ENCODE results near the gene CHRNB4.

Gene CHRNB4

DNA sequence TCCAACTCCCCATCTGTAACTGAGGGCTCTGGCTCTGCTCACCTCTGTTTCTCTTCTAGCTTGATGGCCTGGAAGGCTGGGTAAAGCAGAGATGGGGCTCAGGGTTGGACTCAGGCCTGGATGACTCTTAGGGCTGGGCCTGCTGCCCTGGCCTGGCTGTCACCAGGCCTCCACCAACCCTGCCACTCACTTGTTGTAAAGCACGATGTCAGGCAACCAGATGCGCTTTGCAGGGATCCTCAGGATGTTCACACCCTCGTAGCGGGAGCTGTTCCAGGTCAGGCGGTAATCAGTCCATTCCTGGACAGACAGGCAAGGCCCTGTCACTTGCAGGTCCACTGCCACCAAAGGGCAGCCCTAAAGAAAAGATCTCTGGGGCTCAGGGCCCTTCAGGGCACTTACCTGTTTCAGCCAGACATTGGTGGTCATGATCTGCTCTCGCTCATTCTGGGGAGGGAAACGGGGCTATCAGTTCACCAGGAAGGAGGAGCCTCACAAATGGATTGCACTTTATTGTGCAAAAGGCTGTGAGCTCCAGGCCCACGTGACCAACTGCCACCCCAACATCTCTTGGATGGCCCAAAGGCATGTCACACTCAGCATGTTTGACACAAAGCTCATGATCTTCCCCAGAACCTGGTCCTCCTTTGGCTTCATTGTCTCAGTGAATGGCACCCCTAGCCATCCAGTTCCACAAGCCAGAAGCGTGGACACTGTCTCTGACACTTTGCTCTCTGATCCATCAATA is 9.9 kb downstream of the CHRNB4 start:
- DNase-seq: no peak

DNA sequence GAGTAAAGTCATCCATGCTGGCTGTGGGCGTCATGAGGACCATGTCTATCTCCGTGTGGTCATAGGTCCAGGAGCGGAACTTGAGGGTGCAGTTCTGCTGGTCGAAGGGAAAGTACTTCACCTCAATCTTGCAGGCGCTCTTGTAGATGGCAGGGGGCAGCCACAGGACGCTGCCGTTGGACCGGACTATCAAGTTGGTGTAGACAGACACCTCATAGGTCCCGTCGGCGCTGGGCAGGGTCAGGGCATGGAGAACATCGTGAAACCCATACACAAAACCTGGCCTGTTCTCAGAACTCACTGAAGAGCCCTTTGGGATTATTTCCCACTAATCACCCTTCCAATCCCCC is 11.3 kb downstream of the CHRNB4 start:
- DNase-seq: no peak

DNA sequence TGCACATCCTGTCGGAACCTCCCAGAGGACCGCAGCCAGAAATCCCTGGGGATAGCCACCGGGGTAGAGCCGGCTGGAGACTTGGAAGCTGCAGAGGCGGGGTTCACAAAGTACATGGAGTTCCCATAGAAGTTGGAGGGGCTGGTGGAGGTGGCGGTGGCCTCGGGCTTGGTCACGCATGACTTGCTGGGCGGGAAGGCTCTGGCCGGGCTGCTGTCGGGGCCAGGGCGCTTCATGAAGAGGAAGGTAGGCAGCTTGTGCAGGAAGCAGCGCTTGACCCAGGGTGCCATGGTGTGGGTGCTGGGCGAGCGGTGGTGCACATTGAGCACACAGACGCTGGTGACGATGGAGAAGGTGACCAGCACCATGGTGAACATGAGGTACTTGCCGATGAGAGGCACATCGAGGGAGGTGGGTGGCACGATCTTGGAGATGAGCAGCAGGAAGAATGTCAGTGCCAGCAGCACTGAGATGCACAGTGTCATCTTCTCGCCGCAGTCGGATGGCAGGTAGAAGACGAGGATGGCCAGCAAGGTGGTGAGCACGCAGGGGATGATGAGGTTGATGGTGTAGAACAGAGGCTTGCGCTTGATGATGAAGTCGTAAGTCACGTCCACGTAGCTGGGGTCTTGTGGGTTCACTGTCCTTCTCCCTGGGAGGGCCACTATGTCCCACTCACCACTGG is 11.8 kb downstream of the CHRNB4 start:
- no peak for DNase-seq

DNA sequence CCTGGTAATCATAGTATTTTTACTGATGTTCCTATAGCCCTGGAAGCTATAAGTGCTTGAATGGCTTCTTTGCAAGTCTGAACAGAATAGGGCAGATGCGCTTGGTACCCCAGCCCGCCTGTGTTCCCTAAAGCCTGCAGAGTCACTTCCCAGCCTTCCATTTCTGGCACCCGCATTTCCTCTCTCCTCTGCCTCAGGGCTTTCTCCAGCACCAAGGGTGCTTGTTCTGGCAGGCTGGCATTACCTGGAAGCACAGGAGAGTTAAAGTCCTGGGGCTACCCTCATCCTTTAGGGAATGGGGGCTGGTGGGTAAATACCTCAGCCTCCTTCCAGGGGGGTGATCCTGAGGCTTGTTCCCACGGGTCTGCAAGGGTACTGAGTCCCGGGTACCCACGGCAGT is 12.8 kb downstream of the CHRNB4 start:
- no peak for DNase-seq

DNA sequence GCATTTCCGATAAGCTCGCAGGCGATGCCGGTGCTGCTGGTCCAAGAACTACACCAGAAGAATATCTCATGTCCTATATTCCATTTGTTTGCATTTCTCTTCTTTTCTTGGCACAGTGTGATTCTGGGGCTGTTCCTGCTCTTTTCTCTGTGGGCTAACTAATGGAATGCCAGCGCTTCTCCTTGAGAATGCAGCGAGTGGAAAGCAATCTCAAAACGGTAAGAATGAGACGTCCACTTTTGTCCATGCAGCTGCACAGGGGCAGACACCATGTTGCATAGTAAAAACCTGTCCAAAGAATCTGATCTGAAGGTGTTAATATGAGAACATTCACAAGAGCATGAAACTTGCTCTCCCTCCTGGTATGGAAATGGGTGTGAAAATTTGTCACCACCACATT is 13.7 kb downstream of the CHRNB4 start:
- no peak for DNase-seq

DNA sequence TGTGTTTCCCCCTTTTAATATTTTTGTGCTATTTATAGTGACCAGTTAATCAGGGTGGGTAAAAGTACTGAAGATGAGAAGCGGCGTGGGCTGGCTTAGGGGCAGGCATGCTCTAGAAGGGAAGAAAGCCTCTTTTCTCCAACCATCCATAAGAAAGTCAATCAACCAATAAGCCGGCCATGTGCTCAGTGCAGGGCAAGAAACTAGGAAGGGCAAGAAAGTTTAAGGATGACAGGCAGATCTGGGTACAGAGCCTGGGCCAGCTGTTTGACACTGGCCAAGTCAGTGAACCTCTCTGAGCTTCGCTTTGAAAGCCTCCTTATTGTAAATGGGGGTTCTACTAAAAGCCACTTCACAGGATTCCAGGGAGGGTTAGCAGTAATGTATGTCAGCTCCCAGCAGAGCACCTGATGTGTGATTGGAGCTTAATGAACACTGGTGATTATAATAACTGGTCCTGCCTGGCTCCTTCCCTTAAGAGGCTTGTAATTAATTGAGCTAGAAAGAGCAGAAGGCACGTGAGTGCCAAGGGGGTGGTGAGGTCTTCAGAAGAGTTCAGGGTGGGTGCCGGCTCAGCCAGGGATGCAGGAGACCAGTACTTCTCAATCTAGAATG is 14.5 kb downstream of the CHRNB4 start:
- no peak for DNase-seq

DNA sequence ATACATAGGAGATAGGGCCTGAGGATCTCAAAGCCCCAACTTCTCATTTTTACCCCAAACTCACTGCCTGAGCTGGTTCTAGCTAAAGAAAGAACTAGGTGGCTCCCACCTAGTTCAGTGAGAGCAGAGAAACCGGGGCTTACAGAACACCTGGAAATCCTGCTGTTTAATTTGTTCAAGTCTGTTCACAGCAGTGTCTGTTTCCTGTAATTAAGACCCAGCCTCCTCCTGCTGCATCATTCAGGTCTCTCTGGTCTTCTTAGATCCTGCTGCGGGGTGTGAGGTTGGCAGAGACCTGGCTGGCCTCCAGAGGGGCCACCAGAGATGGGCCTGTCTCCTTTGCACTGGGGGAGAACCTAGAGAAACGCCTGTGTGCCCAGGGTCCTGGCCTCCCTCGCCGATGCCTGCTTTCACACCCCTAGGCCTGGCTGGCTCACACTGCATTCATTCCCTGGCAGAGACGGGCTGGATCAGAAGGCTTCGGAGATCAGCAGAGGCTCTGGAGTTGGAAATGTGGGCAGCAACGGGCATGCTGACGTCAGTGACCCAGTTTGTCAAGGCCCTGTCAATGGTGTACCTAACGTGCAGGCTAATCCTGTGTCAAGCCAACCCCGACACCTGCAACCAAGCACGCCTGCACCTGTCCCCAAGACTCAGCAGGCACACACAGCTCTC is 15.3 kb downstream of the CHRNB4 start:
- no peak for DNase-seq

DNA sequence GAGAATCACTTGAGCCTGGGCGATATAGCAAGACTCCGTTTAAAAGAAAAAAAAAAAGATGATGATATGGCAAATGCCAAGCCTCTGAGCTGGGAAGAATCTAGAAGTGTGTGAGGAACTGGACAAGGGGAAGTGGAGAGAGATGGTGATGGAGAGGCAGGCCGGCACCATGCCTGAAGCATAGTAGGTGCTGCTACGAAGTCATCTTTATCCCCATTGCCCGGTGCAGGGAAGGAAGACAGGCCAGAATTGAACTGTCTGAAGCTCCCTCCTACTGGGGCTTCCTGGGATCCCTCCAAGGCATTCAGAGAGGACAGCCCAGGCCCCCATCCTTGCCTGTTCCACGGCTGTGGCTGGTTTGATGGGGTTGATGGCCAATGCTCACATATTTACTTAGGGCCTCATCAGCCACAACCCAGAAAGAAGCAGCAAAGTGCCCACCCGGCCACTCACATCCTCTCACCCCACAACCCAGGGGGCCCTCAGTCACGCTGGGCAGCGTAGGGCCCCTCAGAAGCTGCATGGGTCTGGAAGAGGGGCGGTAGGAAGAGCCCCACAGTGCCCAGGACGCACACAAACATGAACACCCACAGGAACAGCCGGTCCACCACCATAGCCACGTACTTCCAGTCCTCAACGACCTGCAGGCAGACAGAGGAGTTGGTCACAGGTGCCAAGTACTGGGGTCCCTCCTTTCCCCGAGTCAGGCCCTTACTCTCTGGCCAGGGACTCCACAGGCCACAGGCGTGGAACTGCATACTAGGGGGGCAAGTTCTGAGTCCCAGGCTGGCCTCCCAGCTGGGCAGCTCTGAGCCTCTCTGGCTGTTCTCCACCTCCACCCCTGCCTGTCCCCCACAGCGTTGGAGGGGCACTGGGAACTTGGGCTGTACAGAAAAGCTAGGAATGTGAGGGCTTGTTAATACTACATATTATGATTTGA is 16.1 kb downstream of the CHRNB4 start:
- DNase-seq: no peak

DNA sequence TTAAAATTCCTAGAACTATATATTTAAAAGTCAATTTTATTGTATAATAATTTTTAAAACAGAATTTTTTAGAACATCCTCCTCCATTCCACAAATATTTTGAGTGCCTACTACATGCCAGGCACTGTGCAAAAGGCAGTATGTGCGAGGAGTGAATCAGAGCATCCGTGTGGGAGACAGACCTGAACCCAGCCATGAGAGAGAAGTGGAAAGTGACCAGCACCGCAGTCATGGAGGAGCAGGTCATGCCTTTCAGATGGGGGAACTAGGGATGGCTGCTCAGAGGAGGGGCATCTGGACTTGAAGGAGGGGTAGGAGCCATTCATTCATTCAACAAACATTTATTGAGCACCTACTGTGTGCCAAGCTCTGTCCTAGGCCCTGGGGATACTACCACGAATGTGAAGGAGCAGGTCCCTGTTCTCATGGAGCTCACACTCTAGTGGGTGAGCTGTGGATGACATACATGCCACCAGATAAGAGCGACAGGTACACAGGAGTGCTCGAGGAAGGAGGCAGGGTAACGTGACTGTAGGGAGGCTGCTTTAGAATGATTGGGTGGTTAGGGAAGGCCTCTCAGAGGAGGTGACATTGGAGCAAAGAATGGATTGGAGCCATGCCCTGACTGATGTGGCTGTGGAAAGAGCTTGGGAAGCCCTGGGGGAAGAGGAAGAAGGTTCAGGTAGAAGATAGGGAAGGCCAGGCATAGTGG is 17.1 kb downstream of the CHRNB4 start:
- no peak for DNase-seq

DNA sequence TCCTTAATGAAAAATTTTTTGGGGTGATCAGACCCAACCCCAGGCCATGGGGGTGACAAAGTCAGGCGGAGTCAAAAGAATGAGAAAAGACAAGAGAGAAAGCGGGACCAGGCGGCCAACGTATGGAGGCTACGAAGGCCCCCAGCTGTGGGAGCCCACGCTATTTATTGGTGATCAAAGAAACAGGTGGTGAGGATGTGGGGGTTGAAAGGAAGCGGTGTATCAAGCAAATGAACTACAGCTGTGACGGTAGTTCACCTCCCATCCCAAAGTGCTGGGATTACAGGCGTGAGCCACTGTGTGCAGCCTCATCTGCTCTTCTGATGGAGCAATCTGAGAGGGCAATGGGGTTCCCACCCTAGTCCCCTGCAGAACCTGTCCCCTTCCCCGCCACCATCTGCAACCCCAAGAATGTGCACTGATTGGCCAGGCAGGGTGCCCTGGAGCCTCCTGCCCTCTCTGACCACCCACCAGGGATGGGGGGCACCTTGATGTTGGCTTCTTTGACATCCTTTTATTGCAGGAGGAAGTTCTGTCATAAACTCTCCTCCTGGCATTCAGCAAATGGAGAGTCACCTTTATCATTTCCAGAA is 19.1 kb downstream of the CHRNB4 start:
- DNase-seq: no peak

DNA sequence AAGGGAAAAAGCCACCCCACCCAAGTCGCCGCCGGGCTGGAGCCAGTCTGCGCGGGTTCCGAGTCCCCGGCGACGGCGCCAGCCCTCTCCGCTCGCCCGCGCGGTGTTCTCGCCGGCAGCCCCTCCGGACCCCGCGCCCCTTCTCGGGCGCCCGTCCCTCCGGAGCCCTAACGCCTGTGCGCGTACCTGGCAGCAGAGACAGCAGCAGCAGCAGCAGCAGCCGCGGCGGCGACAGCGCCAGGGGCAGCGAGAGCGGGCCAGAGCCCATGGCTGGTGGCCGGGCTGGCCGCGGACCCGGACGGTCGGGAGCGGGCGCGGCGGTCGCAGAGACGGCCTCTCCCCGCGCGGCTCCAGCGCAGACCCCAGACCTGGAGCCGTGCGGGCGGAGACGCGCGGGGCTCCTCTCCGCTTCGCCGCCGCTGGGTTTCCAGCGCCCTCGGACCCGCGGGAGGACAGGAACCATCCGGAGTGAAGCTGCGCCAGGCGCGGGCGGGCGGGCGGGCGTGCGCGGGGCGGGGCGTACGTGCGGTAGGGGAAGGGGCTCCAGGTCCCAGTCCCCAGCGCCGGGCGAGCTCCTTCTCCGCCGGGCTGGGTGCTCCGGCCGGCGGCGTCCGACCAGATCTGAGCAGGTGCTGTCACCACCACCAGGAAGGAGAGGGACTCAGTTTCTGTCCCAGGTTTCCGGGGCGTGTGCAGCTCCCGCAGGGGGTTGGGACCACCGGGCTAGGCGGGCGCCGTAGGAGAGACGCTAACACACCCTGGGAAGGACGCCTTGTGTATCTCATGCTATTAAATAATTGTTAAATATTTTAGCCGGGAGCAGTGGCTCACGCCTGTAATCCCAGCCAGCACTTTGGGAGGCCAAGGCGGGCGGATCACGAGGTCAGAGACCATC is 20.2 kb downstream of the CHRNB4 start, which contains the start of gene CHRNA3:
Gene CHRNA3, minus strand, starts transcription at position 470 of the 895 bp plus-strand sequence. Its CDS starts 202 bp downstream, at position 268.
- DNase-seq: no peak

DNA sequence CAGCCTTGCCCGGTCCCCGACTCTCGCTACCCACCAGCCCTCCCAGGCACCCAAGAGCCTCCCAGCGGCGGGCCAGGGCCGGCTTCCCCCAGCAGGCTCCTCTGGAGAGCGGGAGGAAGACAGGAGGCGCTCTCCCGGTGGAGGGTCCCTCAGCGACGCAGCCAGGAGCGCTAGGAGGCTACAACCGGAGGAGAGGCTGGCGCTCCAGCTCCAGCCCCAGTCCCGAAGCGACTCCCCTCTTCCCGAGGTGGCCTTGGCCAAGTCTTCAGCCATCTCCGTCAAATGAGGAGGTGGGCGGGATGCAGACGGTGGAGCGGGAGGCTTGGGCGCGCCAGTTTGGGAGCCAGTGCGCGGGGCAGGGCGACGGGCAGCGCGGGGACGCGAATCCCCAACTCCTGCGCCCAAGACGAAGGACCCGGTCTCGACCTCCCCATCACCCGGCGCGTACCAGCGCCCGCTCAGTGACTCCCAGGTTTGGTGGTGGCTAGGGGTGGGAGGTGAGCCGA is 20.9 kb downstream of the CHRNB4 start:
- DNase-seq: peak in 1 of 2 donors; percentile 14

DNA sequence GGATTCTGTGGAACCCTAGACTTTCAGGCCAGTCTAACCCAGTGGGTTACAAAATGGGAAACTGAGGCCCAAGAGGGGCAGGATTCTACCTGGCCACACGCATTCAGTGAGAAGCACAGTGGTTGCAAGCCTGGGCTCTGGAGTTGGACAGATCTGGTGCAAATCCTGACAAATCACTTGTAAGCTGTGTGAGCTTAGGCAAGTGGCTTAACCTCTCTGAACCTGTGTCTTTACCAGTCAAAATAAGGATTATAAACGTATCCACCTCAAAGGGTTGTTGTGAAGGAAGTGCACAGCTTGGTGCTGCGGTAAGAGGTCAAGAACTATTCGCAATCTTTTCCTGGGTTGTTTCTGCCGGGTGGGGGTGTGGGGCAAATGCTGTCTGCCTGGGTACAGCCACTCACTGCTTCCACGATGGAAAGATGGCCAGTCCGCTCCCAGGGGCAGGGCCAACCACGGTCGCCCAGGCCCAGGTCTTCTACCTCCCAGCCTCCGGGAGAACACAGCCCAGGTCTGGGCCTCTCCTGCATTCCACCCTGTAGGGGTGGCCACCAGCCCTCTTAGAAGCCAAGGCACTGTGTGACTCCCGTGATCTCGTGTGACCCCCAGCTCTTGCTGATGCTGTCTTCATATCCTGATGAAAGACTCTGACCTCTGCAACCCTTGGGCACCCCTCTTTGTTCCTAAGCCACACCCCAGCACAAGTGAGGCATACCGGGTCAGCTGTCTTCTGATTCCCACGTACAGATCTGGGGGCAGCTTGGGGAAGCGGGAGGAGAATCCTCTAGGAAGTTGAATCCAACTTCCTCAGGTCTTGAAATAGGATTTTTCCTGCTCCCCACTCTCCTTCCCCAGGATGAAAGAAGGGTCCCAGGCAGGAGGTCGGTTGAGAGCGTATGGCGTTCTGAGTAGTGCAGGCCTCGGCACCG is 21.7 kb downstream of the CHRNB4 start:
- DNase-seq: no peak

DNA sequence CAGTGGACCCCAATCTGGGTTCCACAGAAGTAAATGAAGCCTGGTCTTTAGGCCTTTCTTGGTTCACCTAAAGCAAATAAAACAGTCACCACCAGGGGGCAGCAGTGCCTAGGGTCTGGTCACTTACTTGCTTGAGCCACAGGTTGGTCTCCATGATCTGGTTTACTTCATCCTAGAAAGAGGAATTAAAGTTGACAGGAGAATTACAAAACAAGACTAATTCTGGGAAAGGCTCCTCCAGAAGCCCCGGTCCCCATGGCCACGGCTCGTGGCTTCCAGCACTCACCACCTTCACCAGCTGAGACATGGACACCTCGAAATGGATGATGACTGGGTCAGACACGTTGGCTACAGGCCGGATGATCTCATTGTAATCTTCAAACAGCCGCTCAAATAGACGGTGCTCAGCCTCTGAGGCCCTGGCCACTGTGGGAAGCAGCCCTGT is 22.5 kb downstream of the CHRNB4 start:
- DNase-seq: peak; percentile 86 to 92

DNA sequence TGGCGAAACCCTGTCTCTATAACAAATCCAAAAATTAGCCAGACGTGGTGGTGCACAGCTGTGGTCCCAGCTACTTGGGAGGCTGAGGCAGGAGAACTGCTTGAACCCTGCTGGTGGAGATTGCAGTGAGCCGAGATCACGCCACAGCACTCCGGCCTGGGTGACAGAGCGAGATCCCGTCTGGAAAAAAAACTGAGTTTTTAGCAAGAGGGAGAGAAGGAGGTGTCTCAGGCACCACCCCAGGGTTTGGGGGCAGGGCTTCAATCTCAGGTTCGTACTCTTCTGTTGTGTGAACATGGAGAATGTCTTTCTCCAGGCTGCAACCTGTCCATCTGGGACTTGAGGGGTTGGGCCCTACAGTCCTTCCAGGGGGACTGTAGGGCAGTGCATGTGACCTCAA is 22.9 kb downstream of the CHRNB4 start:
- DNase-seq: no peak

DNA sequence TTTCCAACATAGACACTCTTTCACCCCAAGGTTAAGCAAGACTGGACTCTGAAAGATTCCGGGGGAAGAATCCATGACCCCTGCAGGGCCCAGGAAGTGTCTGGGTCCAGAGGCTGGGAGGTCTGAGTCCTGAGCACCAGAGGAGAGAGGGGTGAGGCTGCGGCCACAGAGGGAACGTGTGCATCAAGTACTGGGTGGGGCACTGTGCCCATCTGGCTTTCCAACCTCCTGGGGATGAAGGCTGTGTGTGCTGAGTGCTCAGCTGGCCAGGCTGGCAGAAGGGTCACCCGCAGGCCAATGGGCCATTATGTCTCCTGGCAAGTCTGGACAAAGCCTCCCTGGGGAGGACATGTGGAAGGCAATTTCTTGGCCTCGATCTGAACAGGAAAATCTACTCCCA is 23.5 kb downstream of the CHRNB4 start:
- no peak for DNase-seq

DNA sequence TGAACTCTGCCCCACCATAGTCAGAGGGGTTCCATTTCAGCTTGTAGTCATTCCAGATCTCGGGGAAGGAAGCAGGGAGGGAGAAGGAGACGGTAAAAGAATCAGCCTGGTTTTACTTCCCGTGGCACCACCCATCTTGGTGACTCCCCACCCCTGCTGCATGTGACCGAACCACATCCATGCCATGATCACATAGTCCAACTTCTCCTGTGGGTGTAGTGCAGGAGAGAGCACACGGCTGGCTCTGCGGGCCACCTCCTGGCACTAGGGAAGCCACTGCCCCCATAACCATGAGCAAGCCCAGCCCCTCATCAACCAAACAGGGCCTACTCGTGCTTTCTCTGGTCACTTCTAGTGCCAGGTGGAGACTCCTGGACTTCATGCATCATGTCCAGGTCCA is 23.9 kb downstream of the CHRNB4 start:
- DNase-seq: no peak

DNA sequence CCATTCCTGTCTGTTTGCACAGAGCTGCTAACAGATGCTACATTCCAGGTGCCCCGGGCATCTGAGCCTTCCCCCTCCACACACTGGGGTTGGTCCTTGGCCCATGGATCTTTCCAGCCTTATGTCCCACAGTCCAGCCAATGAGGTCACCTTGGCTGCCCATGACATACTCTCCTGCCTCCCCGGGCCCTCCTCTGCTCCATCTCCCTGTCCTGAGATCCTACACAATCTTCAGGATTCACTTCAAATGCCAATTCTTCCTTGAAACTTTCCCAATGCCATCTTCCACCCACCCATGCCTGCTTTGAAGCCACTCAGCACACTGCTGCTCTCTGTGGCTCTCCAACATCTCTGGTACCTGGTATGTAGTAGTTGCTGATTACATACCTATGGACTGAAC is 24.5 kb downstream of the CHRNB4 start:
- DNase-seq: no peak

DNA sequence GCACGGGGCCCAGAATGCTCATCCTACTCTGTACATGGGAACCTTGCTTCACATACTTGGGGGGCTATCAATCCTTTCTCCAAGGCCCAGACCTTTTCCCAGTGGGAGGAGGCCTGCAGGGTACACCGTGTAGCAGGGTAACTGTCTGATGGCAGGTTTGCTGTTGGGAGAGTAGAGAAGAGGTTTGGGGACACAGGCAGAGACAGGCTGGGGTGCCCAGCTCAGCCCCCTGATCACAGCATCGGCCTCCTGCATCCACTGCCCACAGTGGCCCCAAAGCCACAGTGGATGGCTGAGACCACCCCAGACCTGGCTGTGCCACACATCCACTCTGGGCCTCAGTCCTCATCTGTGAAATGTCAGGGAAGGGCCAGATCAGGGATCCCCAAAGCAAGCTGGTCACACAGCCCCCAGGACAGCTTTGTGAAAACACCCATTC is 25.8 kb downstream of the CHRNB4 start:
- DNase-seq: no peak
